Omental fat pad (tissue), 4 donors: ENCODE results near the gene ATP6AP1. TPM values are rescaled to one million over a fixed set of nuclear protein-coding genes. Genes with fewer than 3 reads are reported as not detected.
"Not testable (repeated sequence)": the region's sequence is repeated elsewhere in the genome, so short reads cannot be mapped to it uniquely, and the experiment has no call there.

Source experiments
- ATAC-seq: fragments of 150-250 bp; one replicate; pipeline ENCODE4 v1.9.1; 2016; ENCODE audit warnings: mild to moderate bottlenecking, moderate library complexity; ENCODE audit not compliant: low FRiP score
- DNase-seq: peaks from one replicate; pipeline ENCODE4 v3.0.0-alpha.2; 2019; ENCODE audit warnings: low spot score
- CTCF ChIP-seq, 3 donors: fragments of 450-650 bp; IDR thresholded peaks; one replicate each; pipeline ENCODE4 v1.5.1; 2016 to 2017; ENCODE audit warnings: antibody characterized with exemption in 3 of 3, mild to moderate bottlenecking in 3 of 3, moderate library complexity in 2 of 3
- total RNA-seq, 4 donors: library from RNA; depleted of rRNA; stranded (reverse); fragments of >200 nt; gene quantifications; one replicate each; pipeline ENCODE4 v1.1.0, GENCODE V29; 2016

Gene ATP6AP1
- total RNA-seq, 4 donors from 2014 or later = 23.8 to 51.8 (median 37.2) TPM

- TF ChIP-seq CTCF (IDR thresholded peaks at IDR 0.05) = no peak
- DNase-seq = peak; percentile 56
- ATAC-seq = peak; percentile 92
Observed at GRCh38 chrX:154397888-154398667, 30.4 kb upstream of the ATP6AP1 start, which contains the start of gene RPL10. TSS of gene RPL10 (plus strand) at chrX:154398377. CDS start at chrX:154398520, 143 bp downstream.

- peak in 2 of 3 donors; percentile 5 to 28 for TF ChIP-seq CTCF (IDR thresholded peaks at IDR 0.05)
- DNase-seq (no peak), ATAC-seq (no peak)
Observed at GRCh38 chrX:154398668-154399526, 29.6 kb upstream of the ATP6AP1 start.

GRCh38 chrX:154399527-154400368 is 28.7 kb upstream of the ATP6AP1 start:
- TF ChIP-seq CTCF (IDR thresholded peaks at IDR 0.05) = no peak
- ATAC-seq = no peak

GRCh38 chrX:154400369-154400817 is 28.1 kb upstream of the ATP6AP1 start:
- DNase-seq, ATAC-seq: not testable (repeated sequence)

More at GRCh38 chrX:154399527-154400368, 28.7 kb upstream of the ATP6AP1 start:
- DNase-seq = no peak

- DNase-seq (no peak), ATAC-seq (no peak)
- no peak for TF ChIP-seq CTCF (IDR thresholded peaks at IDR 0.05)
Observed at GRCh38 chrX:154401045-154401799, 27.3 kb upstream of the ATP6AP1 start.

- no peak for TF ChIP-seq CTCF (IDR thresholded peaks at IDR 0.05)
- ATAC-seq (no peak), DNase-seq (no peak)
Observed at GRCh38 chrX:154401918-154402621, 26.4 kb upstream of the ATP6AP1 start.
